ENCODE results near the gene PLSCR1. TPM values are rescaled to one million over a fixed set of nuclear protein-coding genes. Genes with fewer than 3 reads are reported as not detected.

The PLSCR1 gene
- total RNA-seq, 1 experiment from 2014 or later: 62.8 TPM

GRCh38 chr3:146589899-146590508 is 45.6 kb upstream of the PLSCR1 start:
- peak; percentile 55 for DNase-seq (ENCODE audit: unreplicated experiment)
- POLR2A ChIA-PET: no interaction called here
- TF ChIP-seq CTCF (IDR thresholded peaks at IDR 0.05; ENCODE audit: unreplicated experiment): peak; percentile 52
- Mint-ChIP-seq H3K27ac (ENCODE audit: low read depth, unreplicated experiment) (no peak overlapping the region), H3K36me3 (ENCODE audit: insufficient read depth, unreplicated experiment) (no peaks in the 10 kb centered on the region), H3K9me3 (ENCODE audit: unreplicated experiment) (no peaks in the 10 kb centered on the region), H3K4me1 (ENCODE audit: insufficient read depth, unreplicated experiment) (no peaks in the 10 kb centered on the region), H3K4me3 (ENCODE audit: unreplicated experiment) (no peak overlapping the region), H3K27me3 (ENCODE audit: insufficient read depth, unreplicated experiment) (no peaks in the 10 kb centered on the region)
- BruUV-seq (replicated peaks): no TSS peak
- CTCF ChIA-PET: interaction anchor here (0.6 to 2.8 kb wide), 17 partner anchors 8 to 602 kb away, joined by 3 to 38 read pairs (median 5); no protein-coding TSS in a partner anchor
- intact Hi-C loops (cut with micrococcal nuclease): loop anchor here (1.0 kb wide), 1 partner anchor 51 kb away; no protein-coding TSS in a partner anchor

GRCh38 chr3:146585156-146585555 is 40.7 kb upstream of the PLSCR1 start:
- POLR2A ChIA-PET: no interaction called here
- no TSS peak for BruUV-seq (replicated peaks)
- no peaks in the 10 kb centered on the region for H3K27me3 Mint-ChIP-seq (ENCODE audit: insufficient read depth, unreplicated experiment)
- H3K4me1 Mint-ChIP-seq (ENCODE audit: insufficient read depth, unreplicated experiment): peaks cover 13% of the 10 kb centered on the region
- DNase-seq (ENCODE audit: unreplicated experiment): no peak
- H3K27ac Mint-ChIP-seq (ENCODE audit: low read depth, unreplicated experiment): no peak overlapping the region
- CTCF ChIA-PET: interaction anchor here (1.1 to 1.6 kb wide), 2 partner anchors 9 to 55 kb away, joined by 3 to 4 read pairs; no protein-coding TSS in a partner anchor
- intact Hi-C loops (cut with micrococcal nuclease): no loop called here
- no peak for TF ChIP-seq CTCF (IDR thresholded peaks at IDR 0.05; ENCODE audit: unreplicated experiment)
- no peaks in the 10 kb centered on the region for H3K36me3 Mint-ChIP-seq (ENCODE audit: insufficient read depth, unreplicated experiment)
- H3K9me3 Mint-ChIP-seq (ENCODE audit: unreplicated experiment): peaks cover 6% of the 10 kb centered on the region
- H3K4me3 Mint-ChIP-seq (ENCODE audit: unreplicated experiment): no peak overlapping the region

- peak; percentile 76 for DNase-seq (ENCODE audit: unreplicated experiment)
- H3K9me3 Mint-ChIP-seq (ENCODE audit: unreplicated experiment): peaks cover 6% of the 10 kb centered on the region
- POLR2A ChIA-PET: interaction anchor here (0.5 to 2.4 kb wide), 6 partner anchors 21 to 421 kb away, joined by 3 to 13 read pairs (median 5); partner anchors contain the start of genes PLOD2 and PLSCR1
- H3K4me3 Mint-ChIP-seq (ENCODE audit: unreplicated experiment): no peak overlapping the region
- no peaks in the 10 kb centered on the region for H3K36me3 Mint-ChIP-seq (ENCODE audit: insufficient read depth, unreplicated experiment)
- no TSS peak for BruUV-seq (replicated peaks)
- intact Hi-C loops (cut with micrococcal nuclease): no loop called here
- CTCF ChIA-PET: interaction anchor here (0.8 to 4.6 kb wide), 7 partner anchors 8 to 393 kb away, joined by 4 to 26 read pairs (median 7); no protein-coding TSS in a partner anchor
- peaks cover 15% of the 10 kb centered on the region for H3K4me1 Mint-ChIP-seq (ENCODE audit: insufficient read depth, unreplicated experiment)
- no peak for TF ChIP-seq CTCF (IDR thresholded peaks at IDR 0.05; ENCODE audit: unreplicated experiment)
- H3K27ac Mint-ChIP-seq (ENCODE audit: low read depth, unreplicated experiment): peak overlapping the region; percentile 92
- H3K27me3 Mint-ChIP-seq (ENCODE audit: insufficient read depth, unreplicated experiment): no peaks in the 10 kb centered on the region
Observed at GRCh38 chr3:146581951-146582467, 37.6 kb upstream of the PLSCR1 start.

- H3K4me3 Mint-ChIP-seq (ENCODE audit: unreplicated experiment): no peak overlapping the region
- no peak for TF ChIP-seq CTCF (IDR thresholded peaks at IDR 0.05; ENCODE audit: unreplicated experiment)
- intact Hi-C loops (cut with micrococcal nuclease): no loop called here
- no peaks in the 10 kb centered on the region for H3K36me3 Mint-ChIP-seq (ENCODE audit: insufficient read depth, unreplicated experiment)
- CTCF ChIA-PET: interaction anchor here (0.6 to 4.6 kb wide), 13 partner anchors 9 to 516 kb away, joined by 3 to 26 read pairs (median 4); partner anchors contain the start of gene PLOD2
- H3K27ac Mint-ChIP-seq (ENCODE audit: low read depth, unreplicated experiment): peak overlapping the region; percentile 92
- DNase-seq (ENCODE audit: unreplicated experiment): no peak
- no peaks in the 10 kb centered on the region for H3K27me3 Mint-ChIP-seq (ENCODE audit: insufficient read depth, unreplicated experiment)
- H3K9me3 Mint-ChIP-seq (ENCODE audit: unreplicated experiment): peaks cover 6% of the 10 kb centered on the region
- peaks cover 15% of the 10 kb centered on the region for H3K4me1 Mint-ChIP-seq (ENCODE audit: insufficient read depth, unreplicated experiment)
- no TSS peak for BruUV-seq (replicated peaks)
- POLR2A ChIA-PET: interaction anchor here (0.5 to 2.4 kb wide), 7 partner anchors 20 to 421 kb away, joined by 3 to 13 read pairs (median 4); partner anchors contain the start of genes PLOD2 and PLSCR1
Observed at GRCh38 chr3:146581080-146581601, 36.7 kb upstream of the PLSCR1 start.

Measured in MCF 10A (cell line).